Measurements from ENCODE around the gene LRRC70. TPM values are rescaled to one million over a fixed set of nuclear protein-coding genes. Genes with fewer than 3 reads are reported as not detected.

The LRRC70 gene
- polyA plus RNA-seq, 3 donors, result 0.23 to 2.4 TPM; not detected in 1

GRCh38 chr5:62569470-62569869, 9.1 kb upstream of the LRRC70 start:
- H3K4me1 ChIP-seq (ENCODE audit: control insufficient read depth in 1 of 2, insufficient read depth in 2 of 2, low read length in 2 of 2), result peaks cover 0 to 4% of the 10 kb centered on the region in 2 donors
- Mint-ChIP-seq H3K9me3 (peaks cover 4 to 17% (median 8%) of the 10 kb centered on the region in 7 donors), H3K27me3 (ENCODE audit: low read depth in 3 of 3) (peaks cover 0 to 2% (median 0%) of the 10 kb centered on the region in 3 donors), H3K4me3 (no peak overlapping the region), H3K27ac (peak overlapping the region in 1 of 7 donors; percentile 44), H3K4me1 (peaks cover 12% of the 10 kb centered on the region), H3K36me3 (peaks cover 24 to 36% of the 10 kb centered on the region in 2 donors)
- no peak overlapping the region for H3K27ac ChIP-seq (ENCODE audit: low read depth in 1 of 2, low read length in 2 of 2)
- H4K20me1 ChIP-seq (ENCODE audit: insufficient read depth, low read length), result no peaks in the 10 kb centered on the region
- H3K36me3 ChIP-seq (replicated peaks in 1 of 2; ENCODE audit: control insufficient read depth in 1 of 2, insufficient read depth in 2 of 2, low read length in 2 of 2), result peaks cover 3 to 27% of the 10 kb centered on the region in 2 donors
- no peak overlapping the region for H3K9ac ChIP-seq (ENCODE audit: insufficient read depth, low read length, poor library complexity, severe bottlenecking)
- no peak for DNase-seq
- TF ChIP-seq, protein P1, sequence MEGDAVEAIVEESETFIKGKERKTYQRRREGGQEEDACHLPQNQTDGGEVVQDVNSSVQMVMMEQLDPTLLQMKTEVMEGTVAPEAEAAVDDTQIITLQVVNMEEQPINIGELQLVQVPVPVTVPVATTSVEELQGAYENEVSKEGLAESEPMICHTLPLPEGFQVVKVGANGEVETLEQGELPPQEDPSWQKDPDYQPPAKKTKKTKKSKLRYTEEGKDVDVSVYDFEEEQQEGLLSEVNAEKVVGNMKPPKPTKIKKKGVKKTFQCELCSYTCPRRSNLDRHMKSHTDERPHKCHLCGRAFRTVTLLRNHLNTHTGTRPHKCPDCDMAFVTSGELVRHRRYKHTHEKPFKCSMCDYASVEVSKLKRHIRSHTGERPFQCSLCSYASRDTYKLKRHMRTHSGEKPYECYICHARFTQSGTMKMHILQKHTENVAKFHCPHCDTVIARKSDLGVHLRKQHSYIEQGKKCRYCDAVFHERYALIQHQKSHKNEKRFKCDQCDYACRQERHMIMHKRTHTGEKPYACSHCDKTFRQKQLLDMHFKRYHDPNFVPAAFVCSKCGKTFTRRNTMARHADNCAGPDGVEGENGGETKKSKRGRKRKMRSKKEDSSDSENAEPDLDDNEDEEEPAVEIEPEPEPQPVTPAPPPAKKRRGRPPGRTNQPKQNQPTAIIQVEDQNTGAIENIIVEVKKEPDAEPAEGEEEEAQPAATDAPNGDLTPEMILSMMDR (IDR thresholded peaks at IDR 0.05), result no peak
- peaks cover 8 to 9% of the 10 kb centered on the region in 2 donors for H3K9me3 ChIP-seq (replicated peaks in 1 of 2; ENCODE audit: control insufficient read depth in 1 of 2, insufficient read depth in 1 of 2, low read length in 2 of 2)
- no peak overlapping the region for H3K4me2 ChIP-seq (replicated peaks; ENCODE audit: extremely low read depth, low read length, poor library complexity, severe bottlenecking)
- H3K79me2 ChIP-seq (ENCODE audit: insufficient read depth, low read length), result no peaks in the 10 kb centered on the region
- intact Hi-C loops (cut with micrococcal nuclease), result loop anchor here in 1 of 2 donors (10.0 kb wide), 1 partner anchor 55 kb away; no protein-coding TSS in a partner anchor
- H2AFZ ChIP-seq (ENCODE audit: insufficient read depth, low read depth, low read length, poor library complexity, severe bottlenecking), result no peak overlapping the region
- no peaks in the 10 kb centered on the region for H3K27me3 ChIP-seq (ENCODE audit: control insufficient read depth in 2 of 2, insufficient read depth in 2 of 2, low read length in 2 of 2)
- H3K4me3 ChIP-seq (replicated peaks in 1 of 3; ENCODE audit: low read depth in 2 of 3, low read length in 3 of 3), result no peak overlapping the region
- no CpG with 5 or more reads among the region's 1 CpG for WGBS (ENCODE audit: insufficient coverage)

DNA sequence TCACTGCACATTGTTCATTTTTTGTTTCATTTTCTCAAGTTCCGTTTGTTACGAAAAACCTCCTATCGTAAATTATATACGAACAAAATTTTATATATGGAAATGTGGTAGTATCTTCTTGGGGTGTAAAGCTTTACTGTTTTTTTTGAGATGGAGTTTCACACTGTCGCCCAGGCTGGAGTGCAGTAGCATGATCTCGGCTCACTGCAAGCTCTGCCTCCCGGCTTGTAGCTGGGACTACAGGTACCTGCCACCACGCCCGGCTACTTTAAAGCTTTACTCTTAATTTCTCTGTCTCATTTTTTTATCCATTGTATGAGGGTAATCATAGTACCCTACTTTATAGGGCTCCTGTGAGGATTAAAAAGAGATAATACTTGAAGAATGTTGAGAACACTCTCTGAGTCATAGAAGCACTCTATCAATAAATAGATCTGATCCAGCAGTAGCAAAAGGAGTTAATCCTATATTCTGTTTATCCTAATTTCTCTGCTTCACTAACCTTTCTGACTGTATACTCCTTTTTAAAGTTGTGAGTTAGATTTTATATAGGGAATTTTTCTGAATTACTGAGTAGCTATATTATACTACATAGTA, 5.6 kb upstream of the LRRC70 start:
- H3K9me3 Mint-ChIP-seq, result peaks cover 0 to 5% (median 3%) of the 10 kb centered on the region in 7 donors
- H3K36me3 ChIP-seq (replicated peaks in 1 of 2; ENCODE audit: control insufficient read depth in 1 of 2, insufficient read depth in 2 of 2, low read length in 2 of 2), result peaks cover 0 to 2% of the 10 kb centered on the region in 2 donors
- peaks cover 0 to 2% (median 0%) of the 10 kb centered on the region in 3 donors for H3K27me3 Mint-ChIP-seq (ENCODE audit: low read depth in 3 of 3)
- peak overlapping the region; percentile 20 to 81 (median 71) for H3K27ac Mint-ChIP-seq
- intact Hi-C loops (cut with micrococcal nuclease), result no loop called here
- H3K27me3 ChIP-seq (ENCODE audit: control insufficient read depth in 2 of 2, insufficient read depth in 2 of 2, low read length in 2 of 2), result no peaks in the 10 kb centered on the region
- peak overlapping the region; percentile 60 for H3K4me2 ChIP-seq (replicated peaks; ENCODE audit: extremely low read depth, low read length, poor library complexity, severe bottlenecking)
- H3K27ac ChIP-seq (ENCODE audit: low read depth in 1 of 2, low read length in 2 of 2), result peak overlapping the region in 1 of 2 donors; percentile 44
- H3K4me1 Mint-ChIP-seq, result peaks cover 29% of the 10 kb centered on the region
- peak overlapping the region; percentile 43 for H3K9ac ChIP-seq (ENCODE audit: insufficient read depth, low read length, poor library complexity, severe bottlenecking)
- TF ChIP-seq, protein P1 (IDR thresholded peaks at IDR 0.05), result no peak
- peak overlapping the region; percentile 75 to 91 for H3K4me3 Mint-ChIP-seq
- DNase-seq, result no peak
- no peaks in the 10 kb centered on the region for H4K20me1 ChIP-seq (ENCODE audit: insufficient read depth, low read length)
- WGBS (ENCODE audit: insufficient coverage), result 0% methylated on average over 1 of the region's 9 CpGs
- H3K36me3 Mint-ChIP-seq, result peaks cover 4 to 10% of the 10 kb centered on the region in 2 donors
- H3K4me1 ChIP-seq (ENCODE audit: control insufficient read depth in 1 of 2, insufficient read depth in 2 of 2, low read length in 2 of 2), result peaks cover 4% of the 10 kb centered on the region in 2 donors
- peak overlapping the region; percentile 37 for H2AFZ ChIP-seq (ENCODE audit: insufficient read depth, low read depth, low read length, poor library complexity, severe bottlenecking)
- peaks cover 2 to 3% of the 10 kb centered on the region in 2 donors for H3K9me3 ChIP-seq (replicated peaks in 1 of 2; ENCODE audit: control insufficient read depth in 1 of 2, insufficient read depth in 1 of 2, low read length in 2 of 2)
- no peaks in the 10 kb centered on the region for H3K79me2 ChIP-seq (ENCODE audit: insufficient read depth, low read length)
- H3K4me3 ChIP-seq (replicated peaks in 1 of 3; ENCODE audit: low read depth in 2 of 3, low read length in 3 of 3), result peak overlapping the region; percentile 30 to 63 (median 57)

Measured in CD14-positive monocyte (primary cell).